Activated CD4-positive, alpha-beta T cell treated with anti-CD3 and anti-CD28 coated beads, Interleukin-2, amount 50 U/mL, for 1 hour (primary cell): ENCODE results near the gene RPTN.

ENCODE experiments used
- DNase-seq: peaks from one replicate; pipeline ENCODE4 v3.0.0-alpha.2; 2020

RPTN gene

DNA sequence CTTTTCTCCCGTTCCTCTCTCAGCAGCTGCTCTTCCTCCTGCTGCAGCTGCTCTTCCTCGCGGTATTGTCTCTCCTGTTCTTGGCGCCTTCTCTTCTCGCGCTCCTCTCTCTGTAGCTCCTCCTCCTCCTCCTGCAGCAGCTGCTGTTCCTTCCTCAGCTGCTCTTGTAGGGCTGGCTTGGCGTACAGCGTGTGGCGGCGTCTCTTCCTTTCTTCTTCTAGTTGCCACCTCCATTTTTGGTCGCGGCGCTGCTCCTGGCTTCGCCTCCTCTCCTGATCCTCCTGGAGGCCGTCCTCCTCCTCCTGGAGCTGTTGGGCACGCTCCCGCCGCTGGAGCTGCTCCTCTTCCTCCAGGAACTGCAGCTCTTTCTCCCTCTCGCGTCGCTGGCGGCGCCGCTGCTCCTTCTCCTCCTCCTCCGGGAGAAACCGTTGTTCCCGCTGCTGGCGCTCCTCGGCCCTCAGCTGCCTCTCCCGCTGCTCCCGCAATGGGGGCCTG is 48.6 kb downstream of the RPTN start:
- DNase-seq = no peak

DNA sequence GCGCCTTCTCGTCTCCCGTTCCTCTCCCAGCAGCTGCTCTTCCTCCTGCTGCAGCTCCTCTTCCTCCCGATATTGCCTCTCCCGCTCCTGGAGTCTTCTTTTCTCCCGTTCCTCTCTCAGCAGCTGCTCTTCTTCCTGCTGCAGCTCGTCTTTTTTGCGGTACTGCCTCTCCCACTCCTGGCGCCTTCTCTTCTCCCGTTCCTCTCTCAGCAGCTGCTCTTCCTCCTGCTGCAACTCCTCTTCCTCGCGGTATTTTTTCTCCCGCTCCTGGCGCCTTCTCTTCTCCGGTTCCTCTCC is 49.1 kb downstream of the RPTN start:
- DNase-seq = no peak

DNA sequence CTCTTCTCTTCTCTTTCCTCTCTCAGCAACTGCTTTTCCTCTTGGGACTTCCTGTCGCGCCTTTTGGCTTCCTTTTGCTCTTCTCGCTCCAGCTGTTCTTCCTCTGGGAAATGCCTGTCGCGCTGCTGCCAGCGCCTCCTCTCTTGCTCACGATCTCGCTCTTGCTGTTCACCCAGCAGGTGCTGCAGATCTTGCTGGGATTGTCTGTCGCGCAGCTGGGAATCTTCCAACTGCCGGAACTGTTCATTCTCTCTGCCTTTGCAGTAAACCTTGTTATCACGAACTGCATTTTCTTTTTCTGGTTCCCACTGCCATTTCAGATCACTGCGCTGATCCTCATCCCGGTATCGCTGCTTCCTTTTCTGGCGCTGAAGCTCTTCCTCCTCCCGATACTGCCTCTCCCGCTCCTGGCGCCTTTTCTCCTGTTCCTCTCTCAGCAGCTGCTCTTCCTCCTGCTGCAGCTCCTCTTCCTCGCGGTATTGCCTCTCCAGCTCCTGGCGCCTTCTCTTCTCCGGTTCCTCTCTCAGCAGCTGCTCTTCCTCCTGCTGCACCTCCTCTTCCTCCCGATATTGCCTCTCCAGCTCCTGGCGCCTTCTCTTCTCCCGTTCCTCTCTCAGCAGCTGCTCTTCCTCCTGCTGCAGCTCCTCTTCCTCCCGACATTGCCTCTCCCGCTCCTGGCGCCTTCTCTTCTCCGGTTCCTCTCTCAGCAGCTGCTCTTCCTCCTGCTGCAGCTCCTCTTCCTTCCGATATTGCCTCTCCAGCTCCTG is 49.6 kb downstream of the RPTN start:
- no peak for DNase-seq

- no peak for DNase-seq
Measured at GRCh38 chr1:152108882-152109222, 50.2 kb downstream of the RPTN start.

GRCh38 chr1:152107984-152108881 is 50.8 kb downstream of the RPTN start:
- DNase-seq = no peak

DNA sequence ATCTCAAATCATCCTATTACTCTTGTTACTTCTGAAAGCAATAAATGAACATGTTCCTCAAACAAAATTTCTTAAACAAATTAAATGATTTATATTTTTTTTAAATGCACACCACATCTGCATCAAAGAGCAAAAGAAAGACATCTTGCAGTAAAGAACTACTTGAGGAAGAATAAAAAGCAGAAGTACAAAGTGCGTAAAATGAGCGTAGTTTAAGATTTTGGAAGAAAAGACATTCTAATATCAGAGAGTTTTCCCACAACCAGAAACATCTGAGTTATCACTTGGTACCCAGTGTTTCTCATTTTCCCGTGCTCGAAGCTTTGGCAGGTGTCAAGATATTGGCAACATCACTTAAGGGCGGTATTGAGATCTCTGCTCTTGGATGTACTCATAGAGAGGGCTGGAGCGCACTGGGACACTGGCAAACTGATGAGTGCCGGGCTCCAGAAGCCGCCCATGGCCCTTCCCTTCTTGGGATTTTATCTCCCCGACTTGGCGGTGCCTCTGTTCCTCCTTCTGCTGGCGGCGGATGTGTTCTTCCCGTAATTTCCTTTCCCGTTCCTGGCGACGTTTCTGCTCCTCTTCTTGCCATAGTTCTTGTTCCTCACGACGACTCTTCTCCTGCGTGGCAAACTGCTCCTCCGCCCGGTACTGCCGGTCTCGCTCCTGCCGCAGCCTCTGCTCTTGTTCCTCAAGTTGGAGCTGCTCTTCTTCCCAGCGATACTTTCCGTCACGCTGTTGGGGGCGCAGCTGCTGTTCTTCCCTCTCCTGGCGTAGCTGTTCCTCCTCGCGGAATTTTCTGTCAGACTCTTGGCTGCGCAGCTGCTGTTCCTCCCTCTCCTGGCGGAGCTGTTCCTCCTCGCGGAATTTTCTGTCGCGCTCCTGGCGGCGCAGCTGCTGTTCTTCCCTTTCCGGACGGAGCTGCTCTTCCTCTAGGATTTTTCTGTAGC is 51.7 kb downstream of the RPTN start:
- DNase-seq = no peak

DNA sequence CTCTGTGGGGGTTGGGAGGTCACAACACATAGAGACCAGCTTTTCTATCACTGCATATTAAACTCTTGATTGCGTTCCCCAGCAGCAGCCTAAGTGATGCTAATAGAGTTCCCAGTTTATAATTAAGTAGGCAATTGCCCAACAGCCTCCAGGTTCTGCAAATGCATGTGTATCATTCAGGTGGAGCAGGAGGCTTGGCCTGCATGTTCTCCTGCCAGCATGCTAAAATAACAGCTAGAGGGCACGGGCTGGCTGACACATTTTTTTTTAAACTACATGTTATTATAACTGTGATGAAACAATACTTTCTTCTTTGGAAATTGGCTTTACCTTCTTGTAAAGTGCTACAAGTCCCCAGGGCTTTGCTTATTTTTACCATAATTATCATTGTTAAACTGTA is 54.2 kb downstream of the RPTN start:
- DNase-seq = no peak
